ENCODE results near the gene HIVEP2.

Gene HIVEP2

DNA sequence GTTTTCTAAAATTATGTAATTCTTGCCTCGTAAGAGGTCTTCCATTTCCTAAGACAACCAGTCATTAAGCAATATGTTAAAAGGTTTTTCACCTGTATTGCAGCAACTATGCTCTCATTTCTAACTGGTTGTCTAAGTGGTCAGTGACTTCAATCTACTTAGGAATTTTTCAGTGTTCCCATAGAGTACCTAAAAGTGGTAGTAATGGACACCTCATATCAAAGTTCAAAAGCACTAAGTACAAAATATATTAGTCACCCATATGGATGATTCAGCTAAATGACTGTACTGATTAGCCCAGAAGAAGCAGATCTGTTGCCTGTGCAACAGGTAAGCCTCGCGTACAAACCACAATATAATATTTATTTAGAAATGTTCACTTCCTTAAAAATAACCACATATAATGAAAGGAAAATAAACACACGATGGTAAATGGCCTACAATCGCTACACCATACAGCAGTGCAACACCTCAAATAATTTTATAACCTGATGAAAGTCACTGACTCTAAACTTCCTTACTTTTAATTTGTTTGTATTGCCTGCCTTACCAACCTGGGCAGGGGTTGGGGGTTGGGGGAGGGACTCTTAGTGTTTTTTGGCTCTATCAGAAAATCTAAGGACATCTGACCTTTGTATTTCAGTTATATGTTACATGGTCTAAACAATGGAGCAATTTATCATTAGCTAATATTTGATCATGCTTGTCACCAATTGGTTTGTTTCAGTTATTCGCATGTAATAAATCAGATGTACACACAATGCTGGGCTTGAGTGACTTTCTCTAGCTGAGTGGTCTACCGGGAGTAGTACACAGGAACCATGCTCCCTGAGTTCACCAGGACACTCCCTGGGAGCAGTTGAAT is 105.9 kb downstream of the HIVEP2 start:
- Histone ChIP-seq H3K4me1 (ENCODE audit: control insufficient read depth, insufficient read depth, low read length) (peaks cover 38% of the 10 kb centered on the region), H3K9ac (ENCODE audit: low read depth, low read length) (no peak overlapping the region), H3K27me3 (ENCODE audit: control insufficient read depth, insufficient read depth, low read length) (no peaks in the 10 kb centered on the region), H3K4me3 (ENCODE audit: low read depth, low read length) (no peak overlapping the region), H3K27ac (ENCODE audit: low read depth, low read length) (no peak overlapping the region), H3K9me3 (ENCODE audit: control insufficient read depth, insufficient read depth, low read length) (no peaks in the 10 kb centered on the region), H3K36me3 (ENCODE audit: control insufficient read depth, insufficient read depth, low read length) (no peaks in the 10 kb centered on the region)

DNA sequence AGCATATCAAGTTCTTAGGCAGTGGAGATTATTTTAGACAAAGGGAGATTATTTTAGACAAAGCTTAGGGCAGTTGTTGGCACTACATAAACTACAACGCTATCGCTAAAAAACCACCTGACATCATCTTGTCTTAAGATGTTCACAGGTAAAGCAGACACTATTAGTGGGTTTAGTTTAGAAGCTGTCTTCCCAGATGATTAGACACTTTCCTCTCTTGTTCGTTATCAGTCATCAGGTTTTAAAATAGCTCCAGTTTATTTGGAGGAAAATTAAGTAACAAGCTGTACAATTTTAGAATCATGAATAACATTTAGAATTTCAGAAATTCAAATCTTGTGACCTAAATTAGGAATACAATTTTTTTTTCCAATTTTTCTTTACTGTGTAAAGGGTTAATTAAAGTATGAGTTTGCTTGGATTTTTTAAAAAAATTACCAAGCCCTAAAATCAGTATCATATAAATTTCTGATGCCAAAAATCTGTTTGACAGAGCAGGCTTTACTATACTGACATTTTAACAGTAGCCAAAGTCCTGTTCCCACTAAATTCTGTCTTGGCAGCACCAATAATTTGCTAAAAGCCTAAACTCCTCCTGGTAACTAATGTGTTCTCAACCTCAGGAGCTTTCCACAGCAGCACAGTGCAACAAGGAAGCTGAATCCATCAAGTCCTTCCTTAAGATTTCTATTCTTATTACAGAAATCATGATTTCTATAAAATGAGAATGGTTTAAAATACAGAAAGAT is 109.0 kb downstream of the HIVEP2 start:
- no peak overlapping the region for H3K9ac ChIP-seq (ENCODE audit: low read depth, low read length)
- no peaks in the 10 kb centered on the region for H3K36me3 ChIP-seq (ENCODE audit: control insufficient read depth, insufficient read depth, low read length)
- H3K27ac ChIP-seq (ENCODE audit: low read depth, low read length): no peak overlapping the region
- no peaks in the 10 kb centered on the region for H3K9me3 ChIP-seq (ENCODE audit: control insufficient read depth, insufficient read depth, low read length)
- H3K4me3 ChIP-seq (ENCODE audit: low read depth, low read length): no peak overlapping the region
- H3K27me3 ChIP-seq (ENCODE audit: control insufficient read depth, insufficient read depth, low read length): no peaks in the 10 kb centered on the region
- peaks cover 13% of the 10 kb centered on the region; the same call in 1 of the 2 replicates for H3K4me1 ChIP-seq (ENCODE audit: control insufficient read depth, insufficient read depth, low read length)

DNA sequence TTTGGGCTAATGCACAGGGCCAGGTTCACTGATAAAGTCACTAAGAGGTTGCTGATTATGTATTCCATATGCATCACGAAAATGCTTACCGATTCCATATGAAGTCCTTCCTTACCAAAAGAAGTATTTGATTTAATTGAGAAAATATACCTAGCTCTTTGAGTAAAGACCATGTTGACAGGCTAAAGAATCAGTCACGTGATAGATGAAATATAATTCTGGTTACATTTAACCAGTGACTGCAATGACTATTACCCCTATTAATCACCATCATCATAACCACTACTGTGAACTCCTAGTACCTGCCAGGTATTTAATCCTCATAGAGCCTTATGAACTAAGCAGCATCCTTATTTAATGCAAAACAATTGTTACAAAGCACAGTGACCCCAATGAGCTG is 110.1 kb downstream of the HIVEP2 start:
- Histone ChIP-seq H3K36me3 (ENCODE audit: control insufficient read depth, insufficient read depth, low read length) (no peaks in the 10 kb centered on the region), H3K9ac (ENCODE audit: low read depth, low read length) (no peak overlapping the region), H3K27ac (ENCODE audit: low read depth, low read length) (no peak overlapping the region), H3K4me1 (ENCODE audit: control insufficient read depth, insufficient read depth, low read length) (peaks cover 12% of the 10 kb centered on the region; the same call in 1 of the 2 replicates), H3K4me3 (ENCODE audit: low read depth, low read length) (no peak overlapping the region), H3K9me3 (ENCODE audit: control insufficient read depth, insufficient read depth, low read length) (no peaks in the 10 kb centered on the region), H3K27me3 (ENCODE audit: control insufficient read depth, insufficient read depth, low read length) (no peaks in the 10 kb centered on the region)

DNA sequence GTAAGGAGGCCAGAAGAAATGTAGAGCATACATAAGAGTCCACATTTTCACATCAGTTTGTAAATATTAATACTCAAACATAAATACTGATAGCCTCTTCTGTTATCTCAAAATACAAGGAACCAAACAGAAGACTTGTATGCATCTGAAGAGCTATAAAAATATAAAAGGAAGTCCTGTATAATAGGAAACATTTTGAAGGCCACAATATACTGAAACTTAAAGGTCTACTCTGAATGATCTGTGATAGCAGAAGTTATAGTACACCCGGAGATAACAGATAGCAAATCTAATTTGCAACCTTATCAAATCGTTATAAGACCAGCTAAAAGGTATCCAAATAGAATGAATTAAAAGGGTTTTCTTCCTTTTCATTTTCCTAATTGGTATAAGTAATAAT is 111.2 kb downstream of the HIVEP2 start:
- Histone ChIP-seq H3K9me3 (ENCODE audit: control insufficient read depth, insufficient read depth, low read length) (no peaks in the 10 kb centered on the region), H3K36me3 (ENCODE audit: control insufficient read depth, insufficient read depth, low read length) (no peaks in the 10 kb centered on the region), H3K4me1 (ENCODE audit: control insufficient read depth, insufficient read depth, low read length) (0 out of 2 replicates have a peak, but pooled peaks cover 7% of the 10 kb centered on the region), H3K9ac (ENCODE audit: low read depth, low read length) (no peak overlapping the region), H3K27ac (ENCODE audit: low read depth, low read length) (no peak overlapping the region), H3K4me3 (ENCODE audit: low read depth, low read length) (no peak overlapping the region), H3K27me3 (ENCODE audit: control insufficient read depth, insufficient read depth, low read length) (no peaks in the 10 kb centered on the region)

DNA sequence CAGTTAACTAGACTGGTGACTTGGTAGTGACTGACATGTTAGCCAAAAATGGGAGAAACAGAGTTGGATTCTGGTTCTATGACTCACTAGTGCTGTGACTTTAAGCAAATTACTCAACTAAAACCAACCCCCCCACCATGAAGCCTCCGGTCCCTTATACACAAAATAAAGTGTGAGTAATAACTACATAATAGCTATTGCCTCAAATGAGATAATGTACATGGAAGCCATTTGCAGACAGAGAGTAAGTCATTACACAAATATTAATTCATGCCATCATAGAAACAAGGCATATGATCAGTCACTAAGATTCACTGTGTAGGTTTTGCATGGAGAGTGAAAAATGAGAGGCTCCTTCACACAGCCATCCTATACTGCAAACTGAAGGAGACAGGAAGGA is 111.9 kb downstream of the HIVEP2 start:
- Histone ChIP-seq H3K9me3 (ENCODE audit: control insufficient read depth, insufficient read depth, low read length) (no peaks in the 10 kb centered on the region), H3K27ac (ENCODE audit: low read depth, low read length) (no peak overlapping the region), H3K4me3 (ENCODE audit: low read depth, low read length) (no peak overlapping the region), H3K27me3 (ENCODE audit: control insufficient read depth, insufficient read depth, low read length) (no peaks in the 10 kb centered on the region), H3K4me1 (ENCODE audit: control insufficient read depth, insufficient read depth, low read length) (no peaks in the 10 kb centered on the region), H3K9ac (ENCODE audit: low read depth, low read length) (no peak overlapping the region), H3K36me3 (ENCODE audit: control insufficient read depth, insufficient read depth, low read length) (no peaks in the 10 kb centered on the region)

DNA sequence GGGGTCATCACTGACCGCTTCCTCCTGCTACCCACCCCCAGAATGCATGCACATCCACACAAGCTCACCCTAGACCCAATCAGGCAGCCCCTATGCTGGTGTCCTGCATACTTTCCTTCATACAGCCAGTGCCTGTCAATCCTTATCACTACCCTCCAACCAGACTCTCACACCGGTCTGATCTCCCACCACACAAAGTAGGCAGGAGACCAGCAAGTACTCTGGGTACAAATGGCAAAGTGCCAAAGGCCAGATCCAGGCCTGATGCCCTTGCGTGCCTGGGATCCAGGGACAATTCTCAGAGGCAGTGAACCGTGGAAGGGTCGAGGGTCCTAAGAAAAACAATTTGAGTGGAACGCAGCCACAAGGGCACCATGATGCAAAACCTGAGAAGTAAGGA is 114.2 kb downstream of the HIVEP2 start:
- Histone ChIP-seq H3K4me3 (ENCODE audit: low read depth, low read length) (no peak overlapping the region), H3K27me3 (ENCODE audit: control insufficient read depth, insufficient read depth, low read length) (no peaks in the 10 kb centered on the region), H3K27ac (ENCODE audit: low read depth, low read length) (no peak overlapping the region), H3K9ac (ENCODE audit: low read depth, low read length) (no peak overlapping the region), H3K36me3 (ENCODE audit: control insufficient read depth, insufficient read depth, low read length) (no peaks in the 10 kb centered on the region), H3K4me1 (ENCODE audit: control insufficient read depth, insufficient read depth, low read length) (no peaks in the 10 kb centered on the region), H3K9me3 (ENCODE audit: control insufficient read depth, insufficient read depth, low read length) (no peaks in the 10 kb centered on the region)

DNA sequence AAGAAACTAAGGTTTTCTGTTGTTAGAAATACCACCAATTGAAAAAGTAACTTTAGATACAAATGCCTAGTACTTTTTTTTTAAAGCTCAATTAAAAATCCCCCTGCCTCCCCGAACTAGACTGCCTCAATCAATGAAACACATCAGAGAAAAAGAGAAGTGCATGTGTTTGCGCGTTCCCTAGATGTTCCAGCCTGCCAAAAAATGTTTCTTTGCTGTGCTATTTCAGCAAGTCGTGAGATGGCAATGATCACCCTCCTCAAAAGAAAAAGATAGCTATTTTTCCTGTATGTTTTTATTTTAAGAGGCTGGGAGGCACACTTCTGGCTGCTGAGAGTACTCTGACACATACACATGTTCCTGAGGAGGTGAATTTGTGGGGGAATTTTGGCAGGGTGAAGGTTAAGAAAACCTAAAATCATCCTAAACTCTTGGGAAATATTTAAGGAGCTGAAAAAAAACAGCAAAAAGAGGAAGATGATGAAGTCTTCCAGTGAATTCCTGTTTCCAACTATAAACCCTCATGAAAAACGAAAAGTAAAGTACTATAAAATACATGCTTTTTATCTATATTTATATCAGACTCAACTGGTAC is 114.8 kb downstream of the HIVEP2 start:
- Histone ChIP-seq H3K27me3 (ENCODE audit: control insufficient read depth, insufficient read depth, low read length) (no peaks in the 10 kb centered on the region), H3K9me3 (ENCODE audit: control insufficient read depth, insufficient read depth, low read length) (no peaks in the 10 kb centered on the region), H3K4me3 (ENCODE audit: low read depth, low read length) (no peak overlapping the region), H3K9ac (ENCODE audit: low read depth, low read length) (no peak overlapping the region), H3K27ac (ENCODE audit: low read depth, low read length) (no peak overlapping the region), H3K4me1 (ENCODE audit: control insufficient read depth, insufficient read depth, low read length) (no peaks in the 10 kb centered on the region), H3K36me3 (ENCODE audit: control insufficient read depth, insufficient read depth, low read length) (no peaks in the 10 kb centered on the region)

DNA sequence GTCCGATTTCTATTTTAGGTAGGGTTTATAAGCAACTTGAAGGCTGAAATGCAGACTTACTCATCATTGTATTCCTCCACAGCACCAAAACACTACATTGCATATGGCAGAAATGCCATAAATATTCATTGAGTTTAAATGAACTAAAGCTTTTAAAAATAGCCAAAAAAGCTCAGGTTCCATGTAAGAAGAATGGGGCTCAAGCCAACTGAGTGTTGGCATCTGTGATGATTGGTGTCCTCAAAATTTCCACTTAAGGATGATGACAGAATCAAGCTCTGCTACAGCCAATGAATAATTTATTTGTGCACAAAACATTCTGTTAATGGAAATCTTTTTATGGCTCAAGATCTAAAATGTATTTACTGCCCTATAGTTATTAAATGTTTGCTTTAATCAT is 115.4 kb downstream of the HIVEP2 start:
- Histone ChIP-seq H3K4me3 (ENCODE audit: low read depth, low read length) (no peak overlapping the region), H3K27me3 (ENCODE audit: control insufficient read depth, insufficient read depth, low read length) (no peaks in the 10 kb centered on the region), H3K9ac (ENCODE audit: low read depth, low read length) (no peak overlapping the region), H3K27ac (ENCODE audit: low read depth, low read length) (no peak overlapping the region), H3K4me1 (ENCODE audit: control insufficient read depth, insufficient read depth, low read length) (no peaks in the 10 kb centered on the region), H3K9me3 (ENCODE audit: control insufficient read depth, insufficient read depth, low read length) (no peaks in the 10 kb centered on the region), H3K36me3 (ENCODE audit: control insufficient read depth, insufficient read depth, low read length) (no peaks in the 10 kb centered on the region)

DNA sequence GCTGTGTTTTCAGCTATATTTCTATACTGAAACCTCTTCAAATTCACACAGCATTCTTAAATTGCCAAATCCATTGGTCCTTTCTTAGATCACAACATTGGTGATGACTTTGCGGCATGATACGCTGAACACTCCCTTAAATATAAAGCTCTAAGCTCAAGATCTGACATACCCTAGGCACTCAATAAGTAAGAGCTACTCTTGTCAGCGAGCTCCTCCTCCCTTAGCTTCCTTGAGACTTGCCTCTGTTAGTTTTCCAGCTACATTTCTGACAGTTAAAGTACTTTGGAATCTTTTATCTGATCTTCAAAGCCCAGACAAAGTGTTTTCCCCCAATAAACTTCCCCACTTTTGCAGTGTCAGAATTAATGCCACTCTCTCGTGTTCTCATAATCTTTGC is 117.0 kb downstream of the HIVEP2 start:
- H3K4me1 ChIP-seq (ENCODE audit: control insufficient read depth, insufficient read depth, low read length): peaks cover 7% of the 10 kb centered on the region
- H3K27ac ChIP-seq (ENCODE audit: low read depth, low read length): no peak overlapping the region
- no peaks in the 10 kb centered on the region for H3K9me3 ChIP-seq (ENCODE audit: control insufficient read depth, insufficient read depth, low read length)
- H3K36me3 ChIP-seq (ENCODE audit: control insufficient read depth, insufficient read depth, low read length): no peaks in the 10 kb centered on the region
- H3K4me3 ChIP-seq (ENCODE audit: low read depth, low read length): no peak overlapping the region
- no peak overlapping the region for H3K9ac ChIP-seq (ENCODE audit: low read depth, low read length)
- no peaks in the 10 kb centered on the region for H3K27me3 ChIP-seq (ENCODE audit: control insufficient read depth, insufficient read depth, low read length)

DNA sequence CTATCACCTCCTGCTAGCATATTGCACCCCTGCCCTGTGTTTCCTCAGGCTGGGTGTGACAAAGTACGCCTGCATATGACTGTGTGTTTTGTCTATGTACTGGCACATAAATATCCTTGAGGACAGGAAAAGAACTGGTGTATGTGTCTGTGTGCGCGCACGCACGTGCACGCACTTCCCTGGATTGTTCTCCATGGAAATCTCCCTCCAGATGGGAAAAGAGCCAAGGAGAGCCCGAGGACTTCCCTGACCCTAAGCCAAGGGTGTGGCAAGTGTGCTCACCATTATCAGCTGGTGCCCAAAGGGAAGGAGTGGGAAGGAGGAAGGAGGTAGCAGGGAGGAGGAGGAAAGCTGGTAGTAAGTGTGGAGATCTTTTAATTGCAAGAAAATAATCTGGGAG is 117.6 kb downstream of the HIVEP2 start:
- Histone ChIP-seq H3K4me3 (ENCODE audit: low read depth, low read length) (no peak overlapping the region), H3K4me1 (ENCODE audit: control insufficient read depth, insufficient read depth, low read length) (peaks cover 8% of the 10 kb centered on the region), H3K27ac (ENCODE audit: low read depth, low read length) (no peak overlapping the region), H3K9me3 (ENCODE audit: control insufficient read depth, insufficient read depth, low read length) (no peaks in the 10 kb centered on the region), H3K36me3 (ENCODE audit: control insufficient read depth, insufficient read depth, low read length) (no peaks in the 10 kb centered on the region), H3K27me3 (ENCODE audit: control insufficient read depth, insufficient read depth, low read length) (no peaks in the 10 kb centered on the region), H3K9ac (ENCODE audit: low read depth, low read length) (no peak overlapping the region)

DNA sequence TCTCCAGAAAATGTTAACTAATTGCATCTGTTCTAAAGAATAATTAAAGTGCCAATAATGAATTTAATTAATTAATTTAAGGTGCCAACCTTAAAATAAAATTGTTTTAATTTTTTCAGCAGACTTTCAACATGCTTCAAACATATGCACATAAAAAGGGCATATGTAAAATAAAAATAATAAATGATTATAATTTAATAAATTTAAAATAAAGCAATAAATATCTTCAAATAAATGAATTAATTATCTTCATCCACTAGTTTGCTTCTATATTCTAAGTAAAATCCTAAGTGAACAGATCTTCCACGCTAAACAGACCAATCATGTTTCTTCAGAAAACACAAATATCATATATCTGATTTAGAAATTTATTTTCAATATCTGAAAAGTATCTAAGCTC is 119.2 kb downstream of the HIVEP2 start:
- H3K36me3 ChIP-seq (ENCODE audit: control insufficient read depth, insufficient read depth, low read length): no peaks in the 10 kb centered on the region
- H3K4me1 ChIP-seq (ENCODE audit: control insufficient read depth, insufficient read depth, low read length): peaks cover 8% of the 10 kb centered on the region
- no peak overlapping the region for H3K4me3 ChIP-seq (ENCODE audit: low read depth, low read length)
- no peak overlapping the region for H3K27ac ChIP-seq (ENCODE audit: low read depth, low read length)
- no peak overlapping the region for H3K9ac ChIP-seq (ENCODE audit: low read depth, low read length)
- H3K27me3 ChIP-seq (ENCODE audit: control insufficient read depth, insufficient read depth, low read length): no peaks in the 10 kb centered on the region
- H3K9me3 ChIP-seq (ENCODE audit: control insufficient read depth, insufficient read depth, low read length): no peaks in the 10 kb centered on the region
